Lung (tissue), 16 donors: ENCODE data around the gene FRS2. TPM values are rescaled to one million over a fixed set of nuclear protein-coding genes. Genes with fewer than 3 reads are reported as not detected.

Experiments
- ATAC-seq: fragments of 200-7000 bp; cut with Tn5 transposase; one replicate; pipeline ENCODE4 v1.9.1; 2020; ENCODE audit warnings: moderate number of reproducible peaks; ENCODE audit not compliant: insufficient read depth, low FRiP score
- DNase-seq, 3 donors: peaks; one replicate each; pipeline ENCODE4 v3.0.0-alpha.2; 2013 to 2017
- H3K27ac ChIP-seq, 2 donors: one replicate each; pipeline ENCODE4 v1.5.1; 2013; ENCODE audit warnings: mild to moderate bottlenecking in 2 of 2, moderate library complexity in 2 of 2, control low read depth in 1 of 2, inconsistent platforms in 1 of 2, low read depth in 1 of 2, low read length in 1 of 2
- H3K27me3 ChIP-seq, 3 donors: one replicate each; pipeline ENCODE4 v1.5.1; 2013; ENCODE audit warnings: low read length in 2 of 3; ENCODE audit not compliant: control insufficient read depth in 3 of 3, insufficient read depth in 3 of 3
- H3K36me3 ChIP-seq, 4 donors: one replicate each; pipeline ENCODE4 v1.5.1; 2013; ENCODE audit warnings: low read length in 4 of 4, mild to moderate bottlenecking in 1 of 4, moderate library complexity in 1 of 4; ENCODE audit not compliant: control insufficient read depth in 4 of 4, insufficient read depth in 4 of 4
- H3K4me1 ChIP-seq, 5 donors: one replicate each; pipeline ENCODE4 v1.5.1; 2013; ENCODE audit warnings: low read length in 5 of 5, mild to moderate bottlenecking in 2 of 5, moderate library complexity in 1 of 5; ENCODE audit not compliant: control insufficient read depth in 5 of 5, insufficient read depth in 5 of 5
- H3K4me3 ChIP-seq: one replicate; pipeline ENCODE4 v1.5.1; 2013; ENCODE audit warnings: mild to moderate bottlenecking, control low read depth, moderate library complexity
- H3K9ac ChIP-seq, 2 donors: one replicate each; pipeline ENCODE4 v1.5.1; 2013; ENCODE audit warnings: low read length in 2 of 2, control low read depth in 1 of 2; ENCODE audit not compliant: insufficient read depth in 1 of 2
- H3K9me3 ChIP-seq, 4 donors: one replicate each; pipeline ENCODE4 v1.5.1; 2013; ENCODE audit warnings: low read length in 3 of 4, mild to moderate bottlenecking in 1 of 4, moderate library complexity in 1 of 4; ENCODE audit not compliant: control insufficient read depth in 4 of 4, insufficient read depth in 3 of 4
- WGBS, 2 donors: extraction: QIAGEN DNeasy Blood & Tissue Kit; methylation state at CpG; one replicate each; pipeline ENCODE4 v1.1.7; 2013; 5-methylcytosine and 5-hydroxymethylcytosine counted together
- long read RNA-seq, 5 donors: transcript quantifications; one replicate each; lab custom pipeline, GENCODE V29; 2026
- polyA plus RNA-seq, 2 donors: library from polyadenylated mRNA; stranded (reverse); fragments of 200-250 nt; gene quantifications; one replicate each; pipeline ENCODE4 v1.2.1, GENCODE V29; 2013
- total RNA-seq, 2 donors: library from RNA; depleted of rRNA in 1 of 2; stranded (reverse); fragments of >200 nt in 1 of 2; gene quantifications; one replicate each; pipeline ENCODE4 v1.2.1, GENCODE V29; 2014 to 2021
- TF ChIP-seq, protein P1 (sequence below): IDR thresholded peaks from 2 replicates; pipeline ENCODE4 v1.5.1; 2012; ENCODE audit warnings: mild to moderate bottlenecking; ENCODE audit errors: control extremely low read depth, extremely low read depth
- donor health status: control.
- donor health status: control.
- donor health status: Bipolar disorder and iron deficiency.
- donor health status: healthy.
- donor health status: DM: yes; HTN: yes; CAD: no.

Gene FRS2, protein sequence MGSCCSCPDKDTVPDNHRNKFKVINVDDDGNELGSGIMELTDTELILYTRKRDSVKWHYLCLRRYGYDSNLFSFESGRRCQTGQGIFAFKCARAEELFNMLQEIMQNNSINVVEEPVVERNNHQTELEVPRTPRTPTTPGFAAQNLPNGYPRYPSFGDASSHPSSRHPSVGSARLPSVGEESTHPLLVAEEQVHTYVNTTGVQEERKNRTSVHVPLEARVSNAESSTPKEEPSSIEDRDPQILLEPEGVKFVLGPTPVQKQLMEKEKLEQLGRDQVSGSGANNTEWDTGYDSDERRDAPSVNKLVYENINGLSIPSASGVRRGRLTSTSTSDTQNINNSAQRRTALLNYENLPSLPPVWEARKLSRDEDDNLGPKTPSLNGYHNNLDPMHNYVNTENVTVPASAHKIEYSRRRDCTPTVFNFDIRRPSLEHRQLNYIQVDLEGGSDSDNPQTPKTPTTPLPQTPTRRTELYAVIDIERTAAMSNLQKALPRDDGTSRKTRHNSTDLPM
- total RNA-seq (10 to 100 TPM; 31.5 to 66.7 TPM), polyA plus RNA-seq (1 to 10 TPM; 4.7 to 8.6 TPM)
- long read RNA-seq, donor 1, partial matches to known transcripts = 16 of 20 reads
- long read RNA-seq, donor 1, other reads (novel, unspliced or antisense) = 0 of 20 reads
- long read RNA-seq, donor 2, partial matches to known transcripts = 0 of 1 reads
- long read RNA-seq, donor 2, other reads (novel, unspliced or antisense) = 0 of 1 reads
- long read RNA-seq, donor 3, partial matches to known transcripts = 0 of 3 reads
- long read RNA-seq, donor 3, other reads (novel, unspliced or antisense) = 0 of 3 reads
- long read RNA-seq, donor 4, partial matches to known transcripts = 0 of 1 reads
- long read RNA-seq, donor 4, other reads (novel, unspliced or antisense) = 0 of 1 reads
- long read RNA-seq, donor 5, partial matches to known transcripts = 0 of 4 reads
- long read RNA-seq, donor 5, other reads (novel, unspliced or antisense) = 0 of 4 reads

DNA sequence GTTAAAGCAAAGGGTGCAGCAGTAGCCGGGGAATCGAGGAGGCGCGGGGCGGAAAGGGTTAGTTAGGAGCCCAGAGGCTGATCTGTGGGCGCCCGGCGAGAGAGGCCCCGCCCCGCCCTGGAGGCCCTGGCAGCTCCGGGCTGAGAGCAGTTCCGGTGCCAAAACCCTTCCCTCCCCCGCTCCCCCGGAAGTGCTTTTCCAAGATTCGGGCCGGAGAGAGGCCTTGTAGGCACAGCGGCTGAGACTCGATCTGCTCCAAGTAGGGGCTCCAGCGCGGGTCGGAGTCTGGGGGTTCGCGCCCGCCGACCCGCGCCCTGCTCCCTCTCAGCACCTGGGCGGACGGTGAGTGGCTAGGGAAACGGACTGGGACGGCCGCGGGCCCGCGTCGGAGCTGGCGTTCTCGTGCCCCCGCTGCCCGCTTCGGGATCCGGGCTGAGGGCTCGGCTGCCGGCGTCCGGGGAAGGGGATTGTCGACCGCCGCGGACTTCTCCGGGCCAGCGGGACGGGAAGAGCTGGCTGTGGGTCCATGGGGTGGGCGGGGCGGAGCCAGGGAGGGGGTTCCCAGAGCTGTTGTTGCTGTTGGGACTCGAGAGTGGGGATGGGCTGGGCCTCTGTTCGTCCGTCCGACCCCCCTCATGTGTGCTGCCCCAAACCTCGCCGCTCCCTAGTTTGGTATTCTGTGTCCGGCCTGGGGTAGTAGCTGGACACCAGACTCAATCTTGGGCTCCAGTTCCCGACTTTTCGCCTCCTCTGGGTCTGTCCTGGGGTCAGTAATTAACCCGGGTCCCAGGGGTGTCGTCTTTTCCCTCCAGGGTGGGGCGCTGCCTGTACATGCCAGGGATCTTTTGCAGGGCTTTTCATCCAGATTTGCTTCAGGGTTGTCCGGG is at the start of gene FRS2:
TSS of gene FRS2 (plus strand) at position 200 of the 887 bp plus-strand sequence. CDS start 98,643 bp downstream, outside the sequence.
- 0 to 1% methylated on average over 66 to 68 of the region's 68 CpGs for WGBS, 2 donors
- Histone ChIP-seq H3K4me1 (peaks cover 6 to 39% (median 21%) of the 10 kb centered on the region in 5 donors), H3K4me3 (peak within 1 kb of the TSS; percentile 87), H3K27ac (peak within 1 kb of the TSS; percentile 89 to 98), H3K36me3 (no peaks in the 10 kb centered on the region), H3K27me3 (no peaks in the 10 kb centered on the region), H3K9ac (peak within 1 kb of the TSS; percentile 89 to 96), H3K9me3 (no peaks in the 10 kb centered on the region)
- DNase-seq (peak; percentile 96 to 97 (median 97)), ATAC-seq (peak; percentile 99)
- TF ChIP-seq, protein P1, sequence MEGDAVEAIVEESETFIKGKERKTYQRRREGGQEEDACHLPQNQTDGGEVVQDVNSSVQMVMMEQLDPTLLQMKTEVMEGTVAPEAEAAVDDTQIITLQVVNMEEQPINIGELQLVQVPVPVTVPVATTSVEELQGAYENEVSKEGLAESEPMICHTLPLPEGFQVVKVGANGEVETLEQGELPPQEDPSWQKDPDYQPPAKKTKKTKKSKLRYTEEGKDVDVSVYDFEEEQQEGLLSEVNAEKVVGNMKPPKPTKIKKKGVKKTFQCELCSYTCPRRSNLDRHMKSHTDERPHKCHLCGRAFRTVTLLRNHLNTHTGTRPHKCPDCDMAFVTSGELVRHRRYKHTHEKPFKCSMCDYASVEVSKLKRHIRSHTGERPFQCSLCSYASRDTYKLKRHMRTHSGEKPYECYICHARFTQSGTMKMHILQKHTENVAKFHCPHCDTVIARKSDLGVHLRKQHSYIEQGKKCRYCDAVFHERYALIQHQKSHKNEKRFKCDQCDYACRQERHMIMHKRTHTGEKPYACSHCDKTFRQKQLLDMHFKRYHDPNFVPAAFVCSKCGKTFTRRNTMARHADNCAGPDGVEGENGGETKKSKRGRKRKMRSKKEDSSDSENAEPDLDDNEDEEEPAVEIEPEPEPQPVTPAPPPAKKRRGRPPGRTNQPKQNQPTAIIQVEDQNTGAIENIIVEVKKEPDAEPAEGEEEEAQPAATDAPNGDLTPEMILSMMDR = no peak

DNA sequence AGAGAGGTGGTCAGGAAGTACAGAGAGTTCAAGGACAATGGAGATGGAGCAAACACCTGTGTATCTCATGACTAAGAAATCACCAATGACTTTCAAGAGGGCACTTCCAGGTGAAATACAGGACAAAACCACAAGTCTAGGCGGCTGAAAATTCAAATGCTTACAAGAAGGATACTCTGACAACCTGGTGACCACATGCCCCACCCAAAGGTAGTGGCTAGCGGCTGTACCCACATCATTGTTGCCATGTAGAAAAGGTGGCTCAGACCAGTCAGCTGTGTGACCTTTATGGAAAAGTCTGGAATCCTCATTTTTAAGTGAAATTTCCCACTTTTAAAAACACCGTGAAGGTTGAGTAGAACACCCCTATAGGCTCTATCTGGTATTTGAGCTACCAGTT is 48.6 kb upstream of the FRS2 start:
- H3K9ac ChIP-seq = no peak overlapping the region
- peaks cover 0 to 12% (median 8%) of the 10 kb centered on the region in 5 donors for H3K4me1 ChIP-seq
- H3K27ac ChIP-seq = no peak overlapping the region
- H3K36me3 ChIP-seq = no peaks in the 10 kb centered on the region
- TF ChIP-seq, protein P1 = no peak
- no peaks in the 10 kb centered on the region for H3K9me3 ChIP-seq
- H3K27me3 ChIP-seq = no peaks in the 10 kb centered on the region
- 88 to 97% methylated on average over 3 of the region's 3 CpGs for WGBS, 2 donors
- ATAC-seq = no peak
- no peak for DNase-seq
- H3K4me3 ChIP-seq = no peak overlapping the region

DNA sequence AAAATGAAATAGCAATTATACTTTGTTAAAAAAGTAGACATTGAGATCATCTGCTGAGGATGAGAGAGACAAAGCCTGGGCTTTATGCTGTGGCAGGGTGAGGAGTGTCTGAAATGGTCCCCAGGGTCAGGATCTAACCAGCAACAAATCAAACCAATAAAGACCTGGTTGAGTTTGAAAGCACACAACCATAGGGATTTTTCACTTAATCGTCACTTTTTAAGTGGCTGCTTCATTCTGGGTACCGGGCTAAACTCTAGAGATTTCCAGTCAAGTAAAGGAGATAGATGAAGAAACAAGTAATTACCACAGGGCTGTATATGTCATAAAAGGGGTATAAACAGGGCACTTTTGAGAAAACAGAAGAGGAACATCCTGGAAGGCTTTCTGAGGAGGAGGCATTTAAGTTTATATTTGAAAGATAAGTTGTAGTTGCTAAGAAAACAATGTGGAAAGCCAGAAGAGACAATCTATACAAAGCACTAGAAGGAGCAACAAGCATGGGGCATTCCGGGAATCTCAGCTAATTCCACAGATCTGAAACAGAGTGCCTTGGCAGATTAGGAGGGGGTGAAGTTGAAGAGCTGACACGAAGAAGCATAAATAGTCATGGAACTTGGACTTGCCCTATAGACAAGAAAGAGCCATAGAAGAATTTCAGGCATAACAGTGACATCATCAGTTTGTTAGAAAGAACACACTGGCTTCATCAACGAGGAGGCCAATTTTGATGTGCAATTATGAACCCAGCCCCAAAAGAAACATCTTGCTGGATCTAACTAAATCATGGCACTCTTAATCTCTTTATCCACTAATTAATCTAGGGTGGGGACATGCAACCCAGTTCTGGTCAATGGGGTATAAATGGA is 46.9 kb upstream of the FRS2 start:
- WGBS, 2 donors = 84 to 92% methylated on average over 5 of the region's 5 CpGs

More for the DNA sequence above, 46.9 kb upstream of the FRS2 start:
- Histone ChIP-seq H3K9ac (no peak overlapping the region), H3K27me3 (no peaks in the 10 kb centered on the region), H3K36me3 (no peaks in the 10 kb centered on the region), H3K4me3 (no peak overlapping the region), H3K27ac (no peak overlapping the region), H3K9me3 (no peaks in the 10 kb centered on the region), H3K4me1 (peaks cover 0 to under 1% (median 0%) of the 10 kb centered on the region in 5 donors)
- DNase-seq (no peak), ATAC-seq (no peak)
- TF ChIP-seq, protein P1 = no peak
